Activated naive CD8-positive, alpha-beta T cell (primary cell): Measurements from ENCODE around the gene MGAT3.

ENCODE experiments used
- H3K27ac Mint-ChIP-seq: one replicate; pipeline ENCODE4 v1.8.0; 2021; ENCODE audit warnings: mixed read lengths
- H3K27me3 Mint-ChIP-seq: one replicate; pipeline ENCODE4 v1.8.0; 2021; ENCODE audit warnings: mixed read lengths
- H3K36me3 Mint-ChIP-seq: one replicate; pipeline ENCODE4 v1.8.0; 2021; ENCODE audit warnings: mixed read lengths
- H3K4me1 Mint-ChIP-seq: one replicate; pipeline ENCODE4 v1.8.0; 2021; ENCODE audit warnings: low read depth, mixed read lengths
- H3K4me3 Mint-ChIP-seq: one replicate; pipeline ENCODE4 v1.8.0; 2021; ENCODE audit warnings: mild to moderate bottlenecking, mixed read lengths
- H3K9me3 Mint-ChIP-seq: one replicate; pipeline ENCODE4 v1.8.0; 2021; ENCODE audit warnings: low read depth, mixed read lengths

MGAT3 gene

DNA sequence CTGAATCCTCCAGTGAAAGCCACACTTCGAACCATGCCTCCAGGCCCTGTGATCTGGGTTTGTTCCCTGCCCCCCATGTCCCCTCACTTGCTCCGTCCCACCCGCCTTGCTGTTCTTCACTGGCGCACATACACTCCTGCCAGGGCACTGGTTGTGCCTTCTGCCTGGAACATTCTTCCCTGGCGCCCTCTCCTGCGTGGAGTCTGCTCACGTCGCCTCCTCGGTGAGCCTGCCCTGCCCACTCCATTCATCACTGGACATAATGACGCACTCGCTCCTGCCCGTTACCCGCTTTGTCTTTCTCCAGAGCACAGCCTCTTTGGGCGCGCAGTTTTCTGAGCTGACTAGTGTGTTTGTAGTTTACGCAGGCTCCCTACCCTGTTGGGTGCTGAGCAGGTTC is 24.2 kb downstream of the MGAT3 start:
- H3K36me3 Mint-ChIP-seq: no peaks in the 10 kb centered on the region
- no peaks in the 10 kb centered on the region for H3K4me1 Mint-ChIP-seq
- H3K9me3 Mint-ChIP-seq: no peaks in the 10 kb centered on the region
- no peak overlapping the region for H3K4me3 Mint-ChIP-seq
- H3K27ac Mint-ChIP-seq: no peak overlapping the region
- no peaks in the 10 kb centered on the region for H3K27me3 Mint-ChIP-seq

DNA sequence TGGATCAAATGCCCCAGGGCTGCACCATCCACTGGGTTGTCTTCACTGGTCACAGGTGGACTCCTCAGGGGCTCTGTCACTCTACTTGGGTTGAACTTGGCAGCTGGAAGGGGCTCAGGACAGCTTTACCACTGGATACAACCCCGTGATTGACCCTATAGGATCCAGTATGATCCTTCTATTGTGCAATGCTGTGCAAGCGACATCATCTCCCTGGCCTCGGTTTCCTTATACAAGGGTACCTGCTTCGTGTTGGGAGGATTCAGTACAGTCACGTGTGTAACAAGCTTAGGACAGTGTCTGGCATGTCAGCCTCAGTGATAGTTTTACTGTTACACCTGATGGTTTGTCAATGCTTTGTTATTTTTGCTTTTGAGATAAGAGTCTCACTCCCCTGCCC is 24.8 kb downstream of the MGAT3 start:
- H3K9me3 Mint-ChIP-seq: no peaks in the 10 kb centered on the region
- no peak overlapping the region for H3K27ac Mint-ChIP-seq
- H3K4me3 Mint-ChIP-seq: no peak overlapping the region
- no peaks in the 10 kb centered on the region for H3K36me3 Mint-ChIP-seq
- no peaks in the 10 kb centered on the region for H3K4me1 Mint-ChIP-seq
- no peaks in the 10 kb centered on the region for H3K27me3 Mint-ChIP-seq

DNA sequence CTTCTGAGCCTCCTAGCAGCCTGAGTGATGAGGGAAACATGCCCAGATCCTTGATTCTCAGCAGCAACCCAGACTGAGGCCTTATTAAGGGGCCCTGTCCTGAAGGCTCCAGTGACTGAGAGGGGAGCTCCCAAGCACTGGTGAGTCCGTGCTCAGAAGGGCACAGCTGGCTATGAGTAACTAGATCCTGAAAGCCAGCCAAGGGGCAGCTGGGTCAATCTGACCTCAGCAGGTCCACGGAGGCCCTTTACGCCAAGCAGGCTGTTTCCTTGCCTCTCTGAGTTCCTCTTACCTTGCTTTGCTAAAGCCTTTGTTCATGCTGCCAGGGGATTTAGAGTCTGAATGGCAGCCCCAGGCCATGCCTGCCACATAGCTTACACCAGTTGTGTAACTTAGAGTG is 26.0 kb downstream of the MGAT3 start:
- no peaks in the 10 kb centered on the region for H3K9me3 Mint-ChIP-seq
- H3K36me3 Mint-ChIP-seq: no peaks in the 10 kb centered on the region
- no peak overlapping the region for H3K27ac Mint-ChIP-seq
- no peak overlapping the region for H3K4me3 Mint-ChIP-seq
- no peaks in the 10 kb centered on the region for H3K27me3 Mint-ChIP-seq
- no peaks in the 10 kb centered on the region for H3K4me1 Mint-ChIP-seq

DNA sequence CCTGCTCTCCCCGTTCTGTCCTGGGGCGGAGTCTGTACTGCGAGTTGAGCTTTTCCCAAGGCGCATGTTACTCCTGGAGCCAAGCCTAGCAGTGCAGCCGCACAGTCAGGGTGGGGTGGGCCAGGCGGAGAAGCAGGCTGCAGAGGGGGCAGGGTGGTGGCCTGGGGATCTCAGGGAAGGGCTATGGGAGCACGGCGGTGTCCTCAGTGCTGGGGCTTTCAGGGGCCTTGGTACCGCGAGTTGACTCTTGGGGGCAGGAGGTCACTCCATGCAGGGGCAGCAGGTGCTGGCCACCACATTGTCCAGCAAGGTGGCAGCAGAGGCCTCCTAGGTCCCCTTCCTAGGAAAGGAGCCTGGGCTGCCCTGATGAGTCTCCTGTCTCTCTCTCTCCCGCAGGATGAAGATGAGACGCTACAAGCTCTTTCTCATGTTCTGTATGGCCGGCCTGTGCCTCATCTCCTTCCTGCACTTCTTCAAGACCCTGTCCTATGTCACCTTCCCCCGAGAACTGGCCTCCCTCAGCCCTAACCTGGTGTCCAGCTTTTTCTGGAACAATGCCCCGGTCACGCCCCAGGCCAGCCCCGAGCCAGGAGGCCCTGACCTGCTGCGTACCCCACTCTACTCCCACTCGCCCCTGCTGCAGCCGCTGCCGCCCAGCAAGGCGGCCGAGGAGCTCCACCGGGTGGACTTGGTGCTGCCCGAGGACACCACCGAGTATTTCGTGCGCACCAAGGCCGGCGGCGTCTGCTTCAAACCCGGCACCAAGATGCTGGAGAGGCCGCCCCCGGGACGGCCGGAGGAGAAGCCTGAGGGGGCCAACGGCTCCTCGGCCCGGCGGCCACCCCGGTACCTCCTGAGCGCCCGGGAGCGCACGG is 30.4 kb downstream of the MGAT3 start:
- Mint-ChIP-seq H3K9me3 (no peaks in the 10 kb centered on the region), H3K27ac (no peak overlapping the region), H3K36me3 (no peaks in the 10 kb centered on the region), H3K27me3 (no peaks in the 10 kb centered on the region), H3K4me3 (no peak overlapping the region), H3K4me1 (peaks cover 9% of the 10 kb centered on the region)

DNA sequence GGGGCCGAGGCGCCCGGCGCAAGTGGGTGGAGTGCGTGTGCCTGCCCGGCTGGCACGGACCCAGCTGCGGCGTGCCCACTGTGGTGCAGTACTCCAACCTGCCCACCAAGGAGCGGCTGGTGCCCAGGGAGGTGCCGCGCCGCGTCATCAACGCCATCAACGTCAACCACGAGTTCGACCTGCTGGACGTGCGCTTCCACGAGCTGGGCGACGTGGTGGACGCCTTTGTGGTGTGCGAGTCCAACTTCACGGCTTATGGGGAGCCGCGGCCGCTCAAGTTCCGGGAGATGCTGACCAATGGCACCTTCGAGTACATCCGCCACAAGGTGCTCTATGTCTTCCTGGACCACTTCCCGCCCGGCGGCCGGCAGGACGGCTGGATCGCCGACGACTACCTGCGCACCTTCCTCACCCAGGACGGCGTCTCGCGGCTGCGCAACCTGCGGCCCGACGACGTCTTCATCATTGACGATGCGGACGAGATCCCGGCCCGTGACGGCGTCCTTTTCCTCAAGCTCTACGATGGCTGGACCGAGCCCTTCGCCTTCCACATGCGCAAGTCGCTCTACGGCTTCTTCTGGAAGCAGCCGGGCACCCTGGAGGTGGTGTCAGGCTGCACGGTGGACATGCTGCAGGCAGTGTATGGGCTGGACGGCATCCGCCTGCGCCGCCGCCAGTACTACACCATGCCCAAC is 31.2 kb downstream of the MGAT3 start:
- no peaks in the 10 kb centered on the region for H3K27me3 Mint-ChIP-seq
- no peaks in the 10 kb centered on the region for H3K36me3 Mint-ChIP-seq
- no peaks in the 10 kb centered on the region for H3K9me3 Mint-ChIP-seq
- no peak overlapping the region for H3K4me3 Mint-ChIP-seq
- H3K4me1 Mint-ChIP-seq: peaks cover 9% of the 10 kb centered on the region
- H3K27ac Mint-ChIP-seq: no peak overlapping the region

DNA sequence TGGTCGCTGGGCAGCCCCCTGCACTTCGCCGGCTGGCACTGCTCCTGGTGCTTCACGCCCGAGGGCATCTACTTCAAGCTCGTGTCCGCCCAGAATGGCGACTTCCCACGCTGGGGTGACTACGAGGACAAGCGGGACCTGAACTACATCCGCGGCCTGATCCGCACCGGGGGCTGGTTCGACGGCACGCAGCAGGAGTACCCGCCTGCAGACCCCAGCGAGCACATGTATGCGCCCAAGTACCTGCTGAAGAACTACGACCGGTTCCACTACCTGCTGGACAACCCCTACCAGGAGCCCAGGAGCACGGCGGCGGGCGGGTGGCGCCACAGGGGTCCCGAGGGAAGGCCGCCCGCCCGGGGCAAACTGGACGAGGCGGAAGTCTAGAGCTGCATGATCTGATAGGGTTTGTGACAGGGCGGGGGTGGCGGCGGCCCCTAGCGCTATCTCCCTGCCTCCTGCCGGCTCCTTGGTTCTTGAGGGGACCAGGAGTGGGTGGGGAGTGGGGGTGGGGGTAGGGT is 31.8 kb downstream of the MGAT3 start:
- Mint-ChIP-seq H3K36me3 (no peaks in the 10 kb centered on the region), H3K27ac (no peak overlapping the region), H3K4me3 (no peak overlapping the region), H3K9me3 (no peaks in the 10 kb centered on the region), H3K4me1 (peaks cover 12% of the 10 kb centered on the region), H3K27me3 (no peaks in the 10 kb centered on the region)

DNA sequence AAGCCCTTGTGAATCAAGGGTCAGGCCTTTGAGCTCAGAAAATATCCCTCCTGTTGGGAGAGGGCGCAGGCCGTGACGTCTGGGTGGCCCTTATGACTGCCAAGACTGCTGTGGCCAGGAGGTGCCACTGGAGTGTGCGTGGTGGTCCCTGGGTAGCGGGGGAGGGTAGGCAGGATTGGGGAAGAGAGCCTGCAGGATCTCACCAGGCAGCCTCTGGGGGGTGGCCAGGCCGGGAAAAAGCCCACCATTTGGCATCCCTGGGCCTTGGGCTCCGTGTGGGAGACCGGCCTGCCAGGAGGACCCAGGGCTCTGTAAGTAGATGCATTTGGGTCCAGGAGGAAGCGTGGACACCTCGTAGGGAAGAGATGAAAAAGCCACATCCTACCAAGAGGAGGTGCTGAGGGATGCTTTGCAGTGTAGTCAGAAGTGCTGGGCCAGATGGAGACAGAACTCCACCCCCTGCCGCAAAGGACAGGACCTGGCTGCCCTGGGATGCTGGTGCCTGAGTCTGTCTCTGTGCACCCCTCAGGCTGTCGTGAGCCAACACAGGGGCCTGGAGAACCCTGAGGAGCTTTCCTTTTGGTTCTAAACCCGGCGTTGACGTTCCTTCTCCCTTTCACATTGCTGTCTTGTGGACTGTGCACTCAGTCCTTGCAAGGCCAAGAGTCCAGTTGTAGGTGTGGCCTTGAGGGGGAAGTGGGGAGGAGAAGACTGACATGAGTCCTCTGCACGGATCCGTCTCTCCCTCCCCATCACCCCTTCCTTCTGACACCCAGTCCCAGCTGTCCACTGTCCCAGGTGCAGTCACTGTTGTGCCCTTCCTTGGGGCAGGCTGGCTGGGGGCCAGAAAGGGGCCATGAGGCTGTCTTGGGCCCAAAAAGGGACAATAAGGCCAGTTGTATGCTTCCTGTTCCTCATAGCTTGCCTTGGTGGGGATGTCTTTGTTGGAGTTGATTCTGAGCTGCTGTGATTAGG is 32.6 kb downstream of the MGAT3 start:
- peaks cover 13% of the 10 kb centered on the region for H3K4me1 Mint-ChIP-seq
- peak overlapping the region; percentile 16 for H3K27ac Mint-ChIP-seq
- H3K27me3 Mint-ChIP-seq: no peaks in the 10 kb centered on the region
- peak overlapping the region; percentile 53 for H3K4me3 Mint-ChIP-seq
- H3K9me3 Mint-ChIP-seq: no peaks in the 10 kb centered on the region
- no peaks in the 10 kb centered on the region for H3K36me3 Mint-ChIP-seq

DNA sequence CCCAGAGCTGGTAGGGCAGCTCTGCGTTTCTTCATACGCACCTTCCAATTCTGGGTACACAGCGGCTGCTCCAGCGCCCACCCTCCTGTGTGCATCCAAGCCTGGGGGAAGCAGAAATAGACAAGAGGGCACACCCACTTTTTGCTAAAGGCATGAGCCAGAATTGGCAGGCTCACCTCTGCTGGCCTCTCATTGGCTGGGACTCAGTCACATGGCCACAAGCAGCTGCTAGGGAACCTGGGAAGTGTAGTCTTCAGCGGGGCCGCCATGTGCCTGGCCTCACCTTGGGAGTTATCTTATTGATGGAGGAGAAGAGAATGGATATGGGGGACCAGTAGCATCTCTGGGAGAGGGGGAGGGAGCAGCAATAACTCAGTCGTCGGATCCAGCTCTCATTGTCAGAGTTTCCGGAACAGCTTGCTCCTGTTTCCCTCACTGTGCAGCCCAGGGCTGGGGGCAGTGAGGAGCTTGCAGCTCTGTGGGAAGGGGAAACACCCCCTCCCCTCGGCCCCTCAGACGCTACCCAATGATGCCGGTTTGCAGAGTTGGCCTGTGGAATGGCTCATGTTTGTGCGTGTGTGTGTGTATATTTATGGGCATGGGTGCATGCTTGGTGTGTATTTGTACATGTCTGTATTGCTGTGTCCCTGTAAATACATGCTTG is 33.5 kb downstream of the MGAT3 start:
- Mint-ChIP-seq H3K27me3 (no peaks in the 10 kb centered on the region), H3K9me3 (no peaks in the 10 kb centered on the region), H3K27ac (peak overlapping the region; percentile 16), H3K4me1 (peaks cover 13% of the 10 kb centered on the region), H3K36me3 (no peaks in the 10 kb centered on the region), H3K4me3 (peak overlapping the region; percentile 53)

DNA sequence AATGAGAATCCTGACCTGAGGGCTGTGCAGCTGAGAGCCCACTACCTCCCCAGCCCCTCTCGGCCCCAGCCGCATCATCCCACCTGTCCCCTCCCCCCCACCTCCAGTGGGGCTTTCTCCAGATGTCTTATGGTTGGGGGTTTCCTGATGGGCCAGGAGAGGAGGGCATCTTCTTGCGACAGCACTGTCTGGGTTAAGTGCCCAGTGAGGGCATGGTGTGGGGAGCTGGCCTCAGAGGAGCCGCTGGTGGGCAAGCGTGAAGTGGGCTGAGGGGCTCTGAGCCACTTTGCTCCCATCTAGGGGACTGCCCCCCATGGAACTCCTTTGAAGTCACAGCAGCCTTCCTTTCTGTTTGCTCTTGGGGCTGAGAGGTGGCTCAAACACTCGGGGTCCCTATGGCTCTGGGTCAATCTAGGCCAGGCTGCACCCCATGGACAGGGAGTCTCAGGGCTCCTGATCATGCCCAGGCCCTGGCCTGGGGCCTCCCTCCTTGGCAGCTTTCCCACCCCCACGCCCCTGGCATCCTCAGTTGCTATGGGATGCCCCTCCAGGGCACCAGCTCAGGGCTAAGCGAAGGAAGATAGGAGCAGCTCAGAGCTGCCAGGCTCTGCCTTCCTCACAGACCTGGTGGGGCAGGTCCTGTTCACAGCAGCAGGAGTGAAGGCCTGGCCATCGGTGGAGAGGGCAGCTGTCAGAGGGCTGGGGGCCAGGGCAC is 34.3 kb downstream of the MGAT3 start:
- H3K9me3 Mint-ChIP-seq: no peaks in the 10 kb centered on the region
- peaks cover 13% of the 10 kb centered on the region for H3K4me1 Mint-ChIP-seq
- no peaks in the 10 kb centered on the region for H3K27me3 Mint-ChIP-seq
- H3K4me3 Mint-ChIP-seq: no peak overlapping the region
- no peaks in the 10 kb centered on the region for H3K36me3 Mint-ChIP-seq
- no peak overlapping the region for H3K27ac Mint-ChIP-seq

DNA sequence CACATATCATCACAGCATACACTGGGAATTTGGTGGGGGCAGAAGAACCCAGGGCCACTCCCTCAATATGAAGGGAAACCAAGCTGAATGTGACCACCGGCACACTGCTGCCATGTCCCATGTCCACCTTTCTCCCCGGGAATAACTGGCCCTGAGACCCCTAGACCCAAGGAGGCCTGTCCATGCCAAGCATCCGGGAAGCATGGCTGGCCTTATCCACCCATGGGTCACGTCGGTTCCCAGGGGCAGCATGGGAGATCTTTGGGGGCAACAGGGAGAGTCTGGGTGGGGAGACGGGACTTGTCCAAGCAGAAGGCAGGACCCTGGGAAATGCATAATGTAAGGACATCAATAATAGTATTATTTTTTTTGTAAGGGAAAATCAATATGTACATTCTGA is 34.9 kb downstream of the MGAT3 start:
- Mint-ChIP-seq H3K27me3 (no peaks in the 10 kb centered on the region), H3K4me3 (no peak overlapping the region), H3K4me1 (peaks cover 16% of the 10 kb centered on the region), H3K36me3 (no peaks in the 10 kb centered on the region), H3K27ac (no peak overlapping the region), H3K9me3 (no peaks in the 10 kb centered on the region)

DNA sequence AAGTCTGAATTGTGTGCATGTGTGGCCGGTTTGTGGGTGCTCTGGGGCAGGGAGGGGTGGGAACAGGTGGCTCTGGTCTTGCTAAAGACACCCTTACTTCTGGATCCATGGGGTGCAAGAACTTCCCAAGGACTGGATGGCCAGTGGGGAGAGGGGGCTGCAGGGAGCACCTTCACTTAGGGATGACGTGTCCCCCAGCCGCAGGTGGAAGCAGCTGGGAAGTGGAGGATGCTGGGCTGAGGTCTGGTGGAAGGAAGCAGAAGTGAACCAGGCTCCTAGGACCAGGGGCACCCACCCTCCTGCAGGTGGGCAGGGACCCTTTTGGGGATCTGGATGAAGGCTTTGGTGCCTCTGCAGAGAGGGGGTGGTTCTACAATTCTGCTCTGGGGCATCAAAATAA is 35.4 kb downstream of the MGAT3 start:
- H3K27ac Mint-ChIP-seq: no peak overlapping the region
- peaks cover 16% of the 10 kb centered on the region for H3K4me1 Mint-ChIP-seq
- H3K9me3 Mint-ChIP-seq: no peaks in the 10 kb centered on the region
- H3K36me3 Mint-ChIP-seq: no peaks in the 10 kb centered on the region
- no peaks in the 10 kb centered on the region for H3K27me3 Mint-ChIP-seq
- H3K4me3 Mint-ChIP-seq: no peak overlapping the region

DNA sequence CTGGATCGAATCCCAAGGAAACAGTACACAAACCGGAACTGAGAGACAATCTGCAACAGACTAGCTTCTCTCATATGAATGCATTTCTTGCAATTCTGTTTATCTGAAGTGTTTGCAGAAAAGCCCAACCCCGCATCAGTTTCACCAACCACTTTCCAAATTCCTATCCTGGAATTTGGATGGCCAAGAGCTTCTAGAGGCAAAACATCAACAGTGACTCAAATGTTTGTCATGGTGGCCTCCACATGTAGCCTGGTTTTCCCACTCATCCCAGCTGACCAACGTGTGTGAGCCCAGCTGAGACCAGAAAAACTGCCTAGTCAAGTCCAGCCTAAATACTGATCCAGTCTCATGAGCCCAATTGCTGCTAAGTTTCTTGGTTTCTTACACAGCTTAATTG is 36.9 kb downstream of the MGAT3 start:
- no peak overlapping the region for H3K4me3 Mint-ChIP-seq
- H3K9me3 Mint-ChIP-seq: no peaks in the 10 kb centered on the region
- peaks cover 16% of the 10 kb centered on the region for H3K4me1 Mint-ChIP-seq
- H3K27ac Mint-ChIP-seq: no peak overlapping the region
- H3K27me3 Mint-ChIP-seq: no peaks in the 10 kb centered on the region
- no peaks in the 10 kb centered on the region for H3K36me3 Mint-ChIP-seq

DNA sequence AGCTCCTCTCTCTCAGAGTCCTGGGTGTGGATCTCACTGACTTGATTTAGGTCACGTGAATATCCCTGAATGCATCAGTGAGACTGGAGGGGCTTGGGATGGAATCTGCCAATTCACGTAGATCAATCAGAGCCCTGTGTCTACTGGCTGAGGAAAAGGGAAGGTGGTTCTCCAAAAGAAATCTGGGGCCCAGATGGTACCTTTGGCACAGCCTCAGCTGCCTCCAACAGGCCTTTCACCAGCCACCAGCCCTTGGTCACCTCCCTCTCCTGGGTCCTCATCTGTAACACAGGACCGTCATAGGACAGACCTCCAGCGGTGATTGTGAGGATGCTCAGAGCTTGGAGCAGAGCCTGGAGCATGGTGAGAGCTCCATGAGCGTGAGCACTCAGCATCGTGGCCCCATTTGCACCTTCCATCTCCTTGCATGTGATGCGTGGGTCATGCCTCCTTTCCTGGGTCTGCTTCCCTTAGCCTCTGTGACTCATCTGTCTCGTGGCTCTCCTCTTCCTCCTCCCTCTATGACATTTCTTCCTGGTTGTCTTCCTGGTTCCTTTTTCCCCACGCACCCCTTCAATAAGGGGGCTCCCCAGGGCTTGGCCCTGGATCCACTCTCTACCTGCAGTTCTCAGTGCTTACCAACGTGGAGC is 37.8 kb downstream of the MGAT3 start:
- Mint-ChIP-seq H3K4me3 (no peak overlapping the region), H3K9me3 (no peaks in the 10 kb centered on the region), H3K4me1 (peaks cover 14% of the 10 kb centered on the region), H3K27ac (no peak overlapping the region), H3K27me3 (no peaks in the 10 kb centered on the region), H3K36me3 (no peaks in the 10 kb centered on the region)
